Peyer's patch (tissue), 4 donors: Measurements from ENCODE around the gene PDK2.

ENCODE experiments used
- POLR2A ChIP-seq, 2 donors: fragments of 450-650 bp; IDR thresholded peaks; one replicate each; pipeline ENCODE4 v1.5.1; 2017; ENCODE audit warnings: antibody characterized with exemption in 2 of 2, mild to moderate bottlenecking in 2 of 2, moderate library complexity in 2 of 2
- TF ChIP-seq, protein P1 (sequence below), 6 experiments: fragments of 450-650 bp in 4 of 6; fragments of 200-600 bp in 2 of 6; sonication (generic) in 1 of 6; IDR thresholded peaks; one replicate each; pipeline ENCODE4 v1.5.1; 2017 to 2019; ENCODE audit warnings: antibody characterized with exemption in 6 of 6, mild to moderate bottlenecking in 3 of 6, moderate library complexity in 1 of 6

DNA sequence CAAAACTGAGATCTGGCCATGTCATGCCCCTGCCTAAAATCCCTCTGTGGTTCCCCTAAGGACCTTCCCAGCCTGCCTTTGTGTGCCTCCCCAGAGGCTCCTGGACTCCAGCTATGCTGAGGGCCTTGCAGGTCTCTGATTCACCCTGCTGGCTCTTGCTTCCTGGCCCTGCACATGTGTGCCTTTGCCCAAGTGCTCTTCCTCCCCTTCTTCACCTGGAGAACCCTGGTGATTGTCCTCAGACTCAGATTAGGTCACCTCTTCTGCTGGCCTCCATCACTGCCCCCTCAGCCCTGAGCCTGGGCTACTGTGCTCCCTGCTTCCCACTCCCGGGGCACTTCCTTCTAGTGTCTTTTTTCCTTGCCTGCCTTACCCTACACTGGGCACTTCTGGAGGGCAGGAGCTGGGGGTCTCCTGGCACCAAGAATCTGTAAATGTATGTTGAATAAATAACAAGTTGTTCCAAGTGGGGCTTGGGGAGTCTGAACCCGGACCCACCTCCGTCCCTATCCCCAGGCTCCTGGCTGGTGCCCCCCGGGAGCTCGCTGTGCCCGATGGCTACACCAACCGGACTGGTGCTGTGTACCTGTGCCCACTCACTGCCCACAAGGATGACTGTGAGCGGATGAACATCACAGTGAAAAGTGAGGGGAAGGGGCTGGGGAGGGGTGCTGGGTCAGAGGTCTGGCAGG, 31.4 kb upstream of the PDK2 start:
- TF ChIP-seq, protein P1, sequence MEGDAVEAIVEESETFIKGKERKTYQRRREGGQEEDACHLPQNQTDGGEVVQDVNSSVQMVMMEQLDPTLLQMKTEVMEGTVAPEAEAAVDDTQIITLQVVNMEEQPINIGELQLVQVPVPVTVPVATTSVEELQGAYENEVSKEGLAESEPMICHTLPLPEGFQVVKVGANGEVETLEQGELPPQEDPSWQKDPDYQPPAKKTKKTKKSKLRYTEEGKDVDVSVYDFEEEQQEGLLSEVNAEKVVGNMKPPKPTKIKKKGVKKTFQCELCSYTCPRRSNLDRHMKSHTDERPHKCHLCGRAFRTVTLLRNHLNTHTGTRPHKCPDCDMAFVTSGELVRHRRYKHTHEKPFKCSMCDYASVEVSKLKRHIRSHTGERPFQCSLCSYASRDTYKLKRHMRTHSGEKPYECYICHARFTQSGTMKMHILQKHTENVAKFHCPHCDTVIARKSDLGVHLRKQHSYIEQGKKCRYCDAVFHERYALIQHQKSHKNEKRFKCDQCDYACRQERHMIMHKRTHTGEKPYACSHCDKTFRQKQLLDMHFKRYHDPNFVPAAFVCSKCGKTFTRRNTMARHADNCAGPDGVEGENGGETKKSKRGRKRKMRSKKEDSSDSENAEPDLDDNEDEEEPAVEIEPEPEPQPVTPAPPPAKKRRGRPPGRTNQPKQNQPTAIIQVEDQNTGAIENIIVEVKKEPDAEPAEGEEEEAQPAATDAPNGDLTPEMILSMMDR (IDR thresholded peaks at IDR 0.05) = no peak
- no peak for TF ChIP-seq POLR2A (IDR thresholded peaks at IDR 0.05)
